ENCODE data around the gene CNTN6.

CNTN6 gene

DNA sequence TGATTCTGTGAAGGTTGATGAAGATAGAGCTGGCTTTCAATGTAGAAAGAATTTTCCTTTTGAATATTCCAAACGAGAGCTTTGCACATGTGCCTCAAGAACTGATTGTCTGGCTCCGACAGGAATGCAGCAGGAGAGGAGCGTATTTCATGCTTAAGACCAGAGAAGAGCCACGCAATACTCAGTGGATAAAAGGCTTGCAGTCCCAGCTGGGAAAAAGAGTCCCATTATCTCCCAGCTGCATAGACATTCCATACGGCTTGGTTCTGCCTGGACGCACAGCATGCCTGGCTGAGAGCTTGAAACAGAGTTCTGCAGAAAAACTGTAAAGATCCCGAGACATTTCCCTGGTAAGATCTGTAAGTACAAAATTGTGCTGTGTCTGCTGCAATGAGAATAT, at the start of gene CNTN6:
CNTN6 (plus strand) TSS at position 254 of the 400 bp plus-strand sequence. CDS start 54,985 bp downstream, outside the sequence.
- no peak for DNase-seq (ENCODE audit: low read depth)

- no peak for DNase-seq (ENCODE audit: low read depth)
Measured at GRCh38 chr3:1048558-1048957, 44.3 kb upstream of the CNTN6 start.

- no peak for DNase-seq (ENCODE audit: low read depth)
Measured at GRCh38 chr3:1055870-1056269, 37.0 kb upstream of the CNTN6 start.

GRCh38 chr3:1056744-1057143, 36.1 kb upstream of the CNTN6 start:
- no peak for DNase-seq (ENCODE audit: low read depth)

- DNase-seq (ENCODE audit: low read depth): no peak
Measured at GRCh38 chr3:1057436-1057835, 35.4 kb upstream of the CNTN6 start.

GRCh38 chr3:1068985-1069384, 23.8 kb upstream of the CNTN6 start:
- no peak for DNase-seq (ENCODE audit: low read depth)

- no peak for DNase-seq (ENCODE audit: low read depth)
Measured at GRCh38 chr3:1072041-1072440, 20.8 kb upstream of the CNTN6 start.

DNA sequence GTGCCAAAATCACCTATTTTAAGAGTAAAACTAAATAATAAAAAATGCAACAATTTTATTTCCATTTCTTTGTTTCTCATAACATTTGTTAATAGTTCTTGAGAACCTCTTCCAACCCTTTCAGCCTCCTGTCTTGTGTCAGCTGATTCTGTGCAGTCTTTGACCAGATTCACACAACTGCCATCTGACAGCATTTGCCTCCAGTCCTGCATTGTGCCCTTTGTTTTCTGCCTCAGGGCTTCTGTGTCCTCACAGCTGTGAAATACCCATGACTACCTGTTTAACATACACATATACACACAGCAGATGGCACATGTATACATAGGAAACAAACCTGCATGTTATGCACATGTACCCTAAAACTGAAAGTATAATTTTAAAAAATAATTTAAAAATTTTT, 13.2 kb upstream of the CNTN6 start:
- DNase-seq (ENCODE audit: low read depth): no peak

DNA sequence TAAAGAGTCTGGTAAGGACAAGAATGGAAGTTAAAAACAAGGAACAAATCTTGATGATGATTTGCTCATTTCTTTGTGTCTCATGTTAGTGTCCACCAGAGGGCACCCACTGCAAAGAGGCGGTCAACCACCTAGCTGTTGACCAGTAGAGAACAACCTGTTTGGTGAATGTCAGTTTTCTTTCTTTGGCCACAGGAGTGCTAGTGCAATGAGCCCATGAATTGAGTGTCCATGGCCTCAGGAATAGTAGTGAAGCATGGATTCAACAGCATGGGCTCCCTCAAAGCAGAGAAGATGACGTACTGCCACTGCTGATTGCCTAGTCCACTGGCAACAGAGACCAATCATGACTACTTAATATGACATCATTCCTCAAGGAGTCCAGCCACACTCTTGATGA, 10.7 kb upstream of the CNTN6 start:
- no peak for DNase-seq (ENCODE audit: low read depth)

DNA sequence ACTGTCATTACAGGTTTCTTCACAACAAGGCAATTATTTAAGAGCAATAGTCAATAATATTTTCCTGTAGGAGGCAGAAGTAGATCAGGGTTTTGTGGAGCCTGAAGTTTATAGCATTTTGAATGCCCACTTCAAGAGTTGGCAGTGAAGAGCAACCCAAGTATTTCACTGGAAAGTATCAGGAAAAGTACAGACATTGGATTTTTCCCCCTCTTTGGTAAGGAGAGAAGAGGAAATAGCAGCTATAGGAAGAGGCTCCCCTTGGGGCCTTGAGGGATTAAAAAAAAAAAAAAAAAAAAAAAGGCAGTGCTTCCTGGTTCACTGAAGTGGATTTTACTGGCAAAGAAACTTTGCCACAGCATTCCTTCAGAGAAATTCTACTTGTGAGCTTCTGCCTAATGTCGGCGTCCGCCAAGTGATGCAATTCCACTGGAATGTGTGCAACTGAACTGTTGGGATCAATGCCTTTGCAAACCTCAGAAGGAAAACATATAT, 5.7 kb upstream of the CNTN6 start:
- no peak for DNase-seq (ENCODE audit: low read depth)

- DNase-seq (ENCODE audit: low read depth): no peak
Measured at GRCh38 chr3:1088503-1088902, 4.3 kb upstream of the CNTN6 start.

- no peak for DNase-seq (ENCODE audit: low read depth)
Measured at GRCh38 chr3:1091286-1091685, 1.5 kb upstream of the CNTN6 start.

DNA sequence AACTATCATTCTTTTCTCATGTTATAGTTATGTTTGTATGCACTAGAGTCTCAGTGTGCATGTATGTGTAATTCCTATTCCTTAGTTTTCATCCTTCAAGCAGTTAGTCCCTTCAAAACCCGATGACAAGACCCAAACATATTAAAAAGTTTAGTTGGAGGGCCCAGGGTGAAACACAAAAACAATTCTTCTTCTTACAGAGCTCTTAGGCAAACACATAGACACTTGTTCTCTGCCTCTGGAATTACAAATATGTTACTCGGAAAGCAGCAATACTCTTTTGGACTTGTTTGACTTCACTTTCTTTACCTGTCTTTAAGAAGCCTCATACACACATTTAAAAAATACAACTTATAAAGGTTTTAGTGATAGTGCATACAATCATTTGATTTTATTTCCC, 763 bp upstream of the CNTN6 start:
- DNase-seq (ENCODE audit: low read depth): no peak

DNA sequence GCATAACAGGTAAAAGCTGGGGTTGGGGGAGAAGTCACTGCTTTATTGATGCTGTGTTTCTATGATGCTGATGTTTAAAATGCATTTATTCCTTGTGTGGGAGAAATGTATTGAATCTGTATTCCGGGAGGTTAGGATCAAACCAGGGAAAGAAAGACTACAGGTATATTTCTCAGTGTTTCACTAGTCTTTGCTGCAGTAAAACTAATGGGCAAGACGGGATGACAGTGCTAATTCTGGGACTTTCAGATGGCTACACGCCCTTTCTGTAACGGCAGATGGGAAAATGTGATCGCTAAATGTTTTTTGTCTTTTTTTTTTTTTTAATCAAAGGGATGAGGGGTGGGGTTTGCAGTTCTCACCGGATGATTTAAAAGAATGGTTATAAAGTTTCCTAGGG, 393 bp downstream of the CNTN6 start:
- no peak for DNase-seq (ENCODE audit: low read depth)

DNA sequence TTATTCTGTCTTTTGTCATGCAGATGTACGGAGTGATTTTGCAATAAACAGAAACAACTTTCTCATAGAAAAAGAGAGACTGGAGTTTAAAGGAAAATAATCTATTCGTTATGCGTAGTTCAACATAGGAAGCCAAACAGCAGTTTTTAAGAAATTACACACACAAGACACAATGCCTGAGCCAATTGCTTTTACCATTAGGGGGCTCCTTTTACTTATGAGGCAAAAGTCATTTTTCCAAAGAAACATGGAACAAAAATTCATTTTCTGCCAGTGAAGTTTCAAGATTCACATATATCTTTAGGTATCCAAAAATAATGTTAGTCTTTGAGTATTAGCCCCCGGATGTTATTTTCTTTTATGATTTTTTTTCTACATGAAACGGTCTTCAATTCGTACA, 10.7 kb downstream of the CNTN6 start:
- no peak for DNase-seq (ENCODE audit: low read depth)

DNA sequence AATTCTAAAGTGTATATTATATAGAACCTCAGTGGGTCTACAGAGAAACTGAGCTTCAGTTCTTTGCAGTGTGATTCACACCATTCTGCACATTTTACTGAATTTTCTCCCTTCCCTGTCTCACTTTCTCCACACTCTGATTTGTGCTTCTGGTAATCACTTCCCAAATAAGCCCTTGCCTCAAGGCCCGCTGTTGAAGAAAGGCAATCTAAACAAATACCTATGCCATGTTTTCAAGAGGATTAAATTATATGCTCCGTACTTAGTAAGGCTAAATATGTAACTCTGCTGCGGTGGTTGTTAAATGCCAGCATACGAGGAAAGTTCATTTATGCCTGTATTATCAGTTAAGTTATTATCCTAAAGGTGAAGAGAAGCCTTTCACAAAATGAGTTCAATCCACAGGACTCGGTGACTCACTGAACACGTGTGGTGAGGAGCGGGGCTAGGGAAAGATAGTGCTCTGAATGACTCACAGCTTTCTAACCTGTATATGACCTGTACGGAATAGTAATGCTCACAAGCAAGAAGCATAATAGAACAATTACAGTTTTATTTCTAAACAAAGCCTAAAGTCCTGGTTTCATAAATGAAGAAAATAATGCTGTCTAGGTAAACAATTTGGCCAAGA, 25.1 kb downstream of the CNTN6 start:
- no peak for DNase-seq (ENCODE audit: low read depth)

GRCh38 chr3:1131166-1131565, 38.3 kb downstream of the CNTN6 start:
- no peak for DNase-seq (ENCODE audit: low read depth)

DNA sequence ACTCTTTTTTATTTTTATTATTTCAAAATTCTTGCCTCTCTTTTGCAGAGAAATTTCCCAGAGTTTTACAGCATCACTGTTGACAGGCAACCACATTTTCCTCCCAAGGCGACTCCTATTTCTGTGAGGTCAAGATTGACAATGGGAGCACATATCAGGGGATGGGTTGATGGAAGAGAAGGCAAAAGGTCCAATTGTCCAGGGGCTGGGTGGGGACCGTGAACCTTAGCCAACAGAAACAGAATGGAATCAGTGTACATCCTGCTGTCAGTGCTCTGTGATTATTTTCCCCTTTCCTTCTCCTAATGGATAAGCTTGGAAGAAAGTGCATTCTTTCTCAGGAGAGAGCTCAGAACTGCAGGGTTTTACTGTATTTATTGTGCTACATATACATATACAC, 42.4 kb downstream of the CNTN6 start:
- no peak for DNase-seq (ENCODE audit: low read depth)

DNA sequence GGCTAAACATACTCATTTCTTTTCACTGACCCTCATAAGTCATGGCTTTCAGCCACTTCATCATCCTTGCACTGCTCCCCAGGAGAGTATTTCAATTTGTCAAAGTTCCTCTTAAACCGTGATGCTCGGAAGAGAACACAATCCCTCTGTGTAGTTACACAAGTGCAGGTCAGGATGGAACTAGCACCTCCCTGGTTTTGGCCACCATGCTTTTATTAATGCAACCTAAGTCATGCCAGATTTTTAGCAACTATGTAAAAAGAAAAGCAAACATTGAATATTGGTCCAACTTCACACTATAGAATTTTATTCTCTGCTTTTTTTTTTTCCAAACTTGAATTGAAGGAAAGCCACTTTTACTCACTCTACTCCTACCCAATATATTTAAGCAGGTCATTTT, 45.2 kb downstream of the CNTN6 start:
- no peak for DNase-seq (ENCODE audit: low read depth)

GRCh38 chr3:1139071-1139470, 46.2 kb downstream of the CNTN6 start:
- no peak for DNase-seq (ENCODE audit: low read depth)

DNA sequence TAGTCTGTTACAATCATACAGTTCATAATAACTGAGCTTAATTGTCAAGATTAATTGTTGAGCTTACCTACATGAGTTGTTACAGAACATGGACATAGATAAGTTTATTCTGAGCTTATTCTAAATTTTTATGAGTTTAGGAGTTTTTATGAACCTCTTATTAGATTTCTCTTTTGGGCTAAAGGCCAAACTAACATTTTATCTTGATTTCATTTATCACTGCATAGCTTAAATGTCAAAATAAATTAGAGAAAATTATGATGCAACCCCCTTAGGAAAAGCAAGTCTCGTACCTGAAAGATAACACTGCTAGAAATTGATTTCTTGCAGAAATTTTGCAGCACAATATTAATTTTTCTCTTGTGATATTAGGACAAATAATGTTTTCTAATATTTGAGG, 54.5 kb downstream of the CNTN6 start:
- DNase-seq (ENCODE audit: low read depth): no peak

- no peak for DNase-seq (ENCODE audit: low read depth)
Measured at GRCh38 chr3:1147819-1148218, 55.0 kb downstream of the CNTN6 start.

DNA sequence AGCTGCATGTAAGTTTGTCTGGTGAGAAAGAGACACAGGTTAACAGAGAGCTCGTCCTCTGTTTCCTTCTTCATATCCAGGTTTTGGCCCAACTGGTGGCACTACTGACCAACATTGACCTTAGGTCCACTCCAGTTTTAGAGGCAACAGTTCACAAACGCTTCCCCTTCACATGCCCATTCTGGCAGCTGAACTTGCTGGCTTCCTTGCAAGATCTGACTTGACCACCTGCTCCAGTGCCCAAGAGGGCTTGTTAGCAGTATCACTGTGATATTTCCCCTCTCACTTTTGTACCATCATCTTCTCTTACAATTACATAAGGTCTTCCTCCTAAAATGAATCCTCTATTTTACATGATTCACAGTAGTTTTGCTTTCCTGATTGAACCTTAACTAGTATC, 71.3 kb downstream of the CNTN6 start:
- no peak for DNase-seq (ENCODE audit: low read depth)

GRCh38 chr3:1171320-1171719, 78.5 kb downstream of the CNTN6 start:
- DNase-seq (ENCODE audit: low read depth): no peak

DNA sequence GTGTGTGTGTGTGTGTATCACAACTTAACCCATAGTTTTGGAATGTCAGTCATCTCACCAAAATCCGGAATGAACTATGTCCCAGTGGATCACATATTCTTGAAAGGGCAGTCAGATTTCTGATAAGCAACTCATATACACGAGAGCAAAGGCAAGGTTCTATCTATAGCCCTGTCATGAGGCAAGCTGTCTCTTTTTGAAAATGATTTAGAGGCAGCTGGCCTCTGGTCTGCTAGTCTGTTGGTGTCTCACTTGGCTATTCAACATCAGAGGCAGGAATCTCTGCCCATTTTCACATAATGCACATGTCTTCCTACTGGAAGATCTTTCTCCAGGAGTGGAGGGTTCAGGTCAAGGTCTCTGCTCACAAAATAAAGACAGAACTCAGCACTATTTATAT, 79.8 kb downstream of the CNTN6 start:
- DNase-seq (ENCODE audit: low read depth): no peak

Data from activated T-helper 1 cell treated with Interleukin-2 at 50 U/mL for 16 hours (primary cell).